ENCODE data around the gene FRMPD4. TPM values are rescaled to one million over a fixed set of nuclear protein-coding genes. Genes with fewer than 3 reads are reported as not detected.

FRMPD4 gene
- total and polyA plus RNA-seq, 2 donors (not counting 3 experiments of a cell fraction or from before 2014, with no cell fraction given) = not detected

GRCh38 chrX:12610079-12610478 lies 471.8 kb downstream of the FRMPD4 start:
- Histone ChIP-seq H3K9me3 (replicated peaks; ENCODE audit: control insufficient read depth, insufficient read depth, low read length) (no peaks in the 10 kb centered on the region), H3K4me1 (ENCODE audit: control insufficient read depth, extremely low read depth, insufficient read depth, low read length) (no peaks in the 10 kb centered on the region), H3K79me2 (ENCODE audit: control insufficient read depth, insufficient read depth, low read length) (no peaks in the 10 kb centered on the region), H3K27ac (ENCODE audit: insufficient read depth, low read depth, low read length) (no peak overlapping the region), H3K27me3 (ENCODE audit: control insufficient read depth in 2 of 2, insufficient read depth in 2 of 2, low read length in 2 of 2) (no peaks in the 10 kb centered on the region), H3K9ac (replicated peaks; ENCODE audit: extremely low read depth, insufficient read depth, low read length) (no peak overlapping the region), H3K9me1 (replicated peaks; ENCODE audit: control insufficient read depth, extremely low read depth, insufficient read depth, low read length) (no peaks in the 10 kb centered on the region), H3K36me3 (ENCODE audit: control insufficient read depth in 2 of 2, extremely low read depth in 1 of 2, insufficient read depth in 2 of 2, low read length in 2 of 2) (no peaks in the 10 kb centered on the region), H4K20me1 (replicated peaks; ENCODE audit: control insufficient read depth, extremely low read depth, insufficient read depth, low read length) (no peaks in the 10 kb centered on the region), H2AFZ (ENCODE audit: low read depth, low read length) (no peak overlapping the region), H3K4me3 (replicated peaks in 1 of 3; ENCODE audit: insufficient read depth in 1 of 3, low read depth in 1 of 3, low read length in 3 of 3) (no peak overlapping the region), H3K4me2 (ENCODE audit: insufficient read depth, low read length) (no peak overlapping the region)
- DNase-seq (ENCODE audit: low read depth, low spot score) (no peak), FAIRE-seq (no peak)
- BruUV-seq (replicated peaks) = no TSS peak
- dilution Hi-C loops (cut with MboI; ENCODE audit: extremely low pct_ligation_motif_present, low sequenced_read_pairs) (no loop called here), intact Hi-C loops (cut with micrococcal nuclease) (no loop called here)
- ChIA-PET CTCF (no interaction called here), POLR2A (no interaction called here)
- TF ChIP-seq FOS (IDR thresholded peaks at IDR 0.05; ENCODE audit: borderline replicate concordance, insufficient read depth, low read length) = no peak
- no peak for TF ChIP-seq POLR2AphosphoS5 (IDR thresholded peaks at IDR 0.05; ENCODE audit: insufficient read depth, low read depth, low read length)
- no peak for TF ChIP-seq MYC (IDR thresholded peaks at IDR 0.05; ENCODE audit: low read depth, low read length)
- no peak for TF ChIP-seq POLR2A (IDR thresholded peaks at IDR 0.05; ENCODE audit: low read depth, low read length)
- TF ChIP-seq GATA2 (IDR thresholded peaks at IDR 0.05; ENCODE audit: insufficient read depth, insufficient read length, low read depth, low read length) = no peak
- TF ChIP-seq, protein P1, sequence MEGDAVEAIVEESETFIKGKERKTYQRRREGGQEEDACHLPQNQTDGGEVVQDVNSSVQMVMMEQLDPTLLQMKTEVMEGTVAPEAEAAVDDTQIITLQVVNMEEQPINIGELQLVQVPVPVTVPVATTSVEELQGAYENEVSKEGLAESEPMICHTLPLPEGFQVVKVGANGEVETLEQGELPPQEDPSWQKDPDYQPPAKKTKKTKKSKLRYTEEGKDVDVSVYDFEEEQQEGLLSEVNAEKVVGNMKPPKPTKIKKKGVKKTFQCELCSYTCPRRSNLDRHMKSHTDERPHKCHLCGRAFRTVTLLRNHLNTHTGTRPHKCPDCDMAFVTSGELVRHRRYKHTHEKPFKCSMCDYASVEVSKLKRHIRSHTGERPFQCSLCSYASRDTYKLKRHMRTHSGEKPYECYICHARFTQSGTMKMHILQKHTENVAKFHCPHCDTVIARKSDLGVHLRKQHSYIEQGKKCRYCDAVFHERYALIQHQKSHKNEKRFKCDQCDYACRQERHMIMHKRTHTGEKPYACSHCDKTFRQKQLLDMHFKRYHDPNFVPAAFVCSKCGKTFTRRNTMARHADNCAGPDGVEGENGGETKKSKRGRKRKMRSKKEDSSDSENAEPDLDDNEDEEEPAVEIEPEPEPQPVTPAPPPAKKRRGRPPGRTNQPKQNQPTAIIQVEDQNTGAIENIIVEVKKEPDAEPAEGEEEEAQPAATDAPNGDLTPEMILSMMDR (IDR thresholded peaks at IDR 0.05; ENCODE audit: extremely low read depth in 1 of 2, insufficient read depth in 1 of 2, low read depth in 1 of 2, low read length in 2 of 2) = no peak
- TF ChIP-seq EZH2 (IDR thresholded peaks at IDR 0.05; ENCODE audit: borderline replicate concordance, low read depth, low read length, severe bottlenecking) = no peak
- TF ChIP-seq JUN (IDR thresholded peaks at IDR 0.05; ENCODE audit: borderline replicate concordance, insufficient read depth, insufficient read length, low read depth) = no peak
- TF ChIP-seq MAX (IDR thresholded peaks at IDR 0.05; ENCODE audit: insufficient read depth, insufficient read length) = no peak
